ENCODE data around the gene NEK7. TPM values are rescaled to one million over a fixed set of nuclear protein-coding genes. Genes with fewer than 3 reads are reported as not detected.

Gene NEK7
- total RNA-seq, 1 experiment from 2014 or later: 83.1 TPM

GRCh38 chr1:198352975-198353695 lies 196.3 kb downstream of the NEK7 start:
- DNase-seq (ENCODE audit: low read depth): no peak

- DNase-seq (ENCODE audit: low read depth): no peak
Measured at GRCh38 chr1:198357937-198358336, 201.1 kb downstream of the NEK7 start.

- DNase-seq (ENCODE audit: low read depth): peak; percentile 9
Measured at GRCh38 chr1:198359024-198359653, 202.3 kb downstream of the NEK7 start.

GRCh38 chr1:198360208-198360729 lies 203.5 kb downstream of the NEK7 start:
- no peak for DNase-seq (ENCODE audit: low read depth)

- no peak for DNase-seq (ENCODE audit: low read depth)
Measured at GRCh38 chr1:198361237-198361767, 204.5 kb downstream of the NEK7 start.

GRCh38 chr1:198363625-198364151 lies 206.9 kb downstream of the NEK7 start:
- DNase-seq (ENCODE audit: low read depth): no peak

- no peak for DNase-seq (ENCODE audit: low read depth)
Measured at GRCh38 chr1:198364471-198364870, 207.7 kb downstream of the NEK7 start.

- DNase-seq (ENCODE audit: low read depth): no peak
Measured at GRCh38 chr1:198367296-198367695, 210.5 kb downstream of the NEK7 start.

GRCh38 chr1:198370996-198371395 lies 214.2 kb downstream of the NEK7 start:
- no peak for DNase-seq (ENCODE audit: low read depth)

Other genes with a start within 250 kb of the NEK7 start
- gene LHX9, start 239.6 kb upstream of the NEK7 start, total RNA-seq (2014; rRNA removed; shearing (Covaris generic)): 0.12 TPM in 1 of 2 replicates, not detected in the other